ENCODE results near the gene DHRS1. TPM values are rescaled to one million over a fixed set of nuclear protein-coding genes. Genes with fewer than 3 reads are reported as not detected.

DHRS1 gene
- 17.4 and 17.9 TPM in 2 replicates for polyA plus RNA-seq (2011; rRNA removed)
- 19.2 and 19.4 TPM in 2 replicates for polyA plus RNA-seq (2012; cell fraction: cytosol; rRNA removed)
- polyA plus RNA-seq (2012; cell fraction: nucleus; rRNA removed): 49.2 and 72.1 TPM in 2 replicates
- polyA plus RNA-seq (2017; fragmentation: RNase III; extraction: RNeasy Plus Mini Kit Qiagen cat#74134 plus additional on column Dnase treatment): 13.8 to 15.2 TPM (median 15.1 TPM) in 3 replicates
- polyA minus RNA-seq (2011; rRNA and poly(A)+ RNA removed): 14.9 and 17.5 TPM in 2 replicates

- FAIRE-seq: no peak
- WGBS (ENCODE audit: missing lambda C conversion rate): 2% methylated on average over 26 of the region's 75 CpGs
- peak; percentile 62 to 82 for ATAC-seq
- DNase-seq (ENCODE audit: low read depth in 1 of 2, low spot score in 1 of 2): peak; percentile 87 to 91
- peak within 1 kb of the TSS; percentile 82 to 92 for H3K27ac ChIP-seq
- ChIA-PET CTCF (interaction anchor here (0.9 to 46.6 kb wide), 8 partner anchors 11 to 130 kb away, joined by 3 to 1142 read pairs (median 70); partner anchors contain the start of genes CBLN3, CIDEB, KHNYN and LTB4R), POLR2A (interaction anchor here (1.0 to 3.4 kb wide), 8 partner anchors 8 to 132 kb away, joined by 4 to 53 read pairs (median 6); partner anchors contain the start of genes CHMP4A, CIDEB, KHNYN and RABGGTA)
- peak within 1 kb of the TSS; percentile 81 for H3K4me3 ChIP-seq
- peaks cover 15% of the 10 kb centered on the region; the same call in 2 of the 3 replicates for H3K4me1 ChIP-seq
- H3K9me3 ChIP-seq: no peaks in the 10 kb centered on the region
- peak within 1 kb of the TSS; percentile 81 for H3K4me2 ChIP-seq
- TF ChIP-seq FOSB (CRISPR knock-in tag; IDR thresholded peaks at IDR 0.05) (no peak), RNF2 (IDR thresholded peaks at IDR 0.05; ENCODE audit: borderline replicate concordance, low read depth) (no peak), RFX5 (IDR thresholded peaks at IDR 0.05) (0 out of 2 replicates have a peak, but pooled peaks have one; percentile 23), NFE2L2 (conservative IDR thresholded peaks at IDR 0.05; ENCODE audit: low read length) (no peak), BCL3 (IDR thresholded peaks at IDR 0.05) (0 out of 3 replicates have a peak, but pooled peaks have one; percentile 49), CHD2 (IDR thresholded peaks at IDR 0.05; ENCODE audit: low read length, partially characterized antibody) (no peak), CEBPB (IDR thresholded peaks at IDR 0.05) (no peak), POLR2AphosphoS2 (conservative IDR thresholded peaks at IDR 0.05; ENCODE audit: low read length) (no peak), RAD21 (conservative IDR thresholded peaks at IDR 0.05 in 1 of 2, IDR thresholded peaks at IDR 0.05 in 1 of 2) (no peak), RCOR1 (IDR thresholded peaks at IDR 0.05; ENCODE audit: low read depth, low read length) (no peak), HES2 (IDR thresholded peaks at IDR 0.05) (no peak), REST (IDR thresholded peaks at IDR 0.05) (peak; percentile 36; the same call in 1 of the 2 replicates), FOXS1 (CRISPR knock-in tag; IDR thresholded peaks at IDR 0.05) (no peak), JUNB (IDR thresholded peaks at IDR 0.05) (no peak), BHLHE40 (IDR thresholded peaks at IDR 0.05; ENCODE audit: low read depth, low read length) (no peak), JUN (IDR thresholded peaks at IDR 0.05) (peak; percentile 45 to 74; a peak in 2 of 5 replicates), NR3C1 (IDR thresholded peaks at IDR 0.05) (no peak), NPAS2 (CRISPR knock-in tag; IDR thresholded peaks at IDR 0.05; ENCODE audit: borderline replicate concordance) (no peak), HOXA7 (CRISPR knock-in tag; IDR thresholded peaks at IDR 0.05) (no peak), FOSL2 (IDR thresholded peaks at IDR 0.05) (no peak), FOSL2 (CRISPR knock-in tag; IDR thresholded peaks at IDR 0.05) (peak; percentile 40; the same call in 1 of the 2 replicates), USF2 (IDR thresholded peaks at IDR 0.05) (no peak), PHF8 (IDR thresholded peaks at IDR 0.05; ENCODE audit: borderline replicate concordance, low read depth) (peak; percentile 78; the same call in 1 of the 2 replicates), KDM5A (IDR thresholded peaks at IDR 0.05) (peak; percentile 85), EP300 (IDR thresholded peaks at IDR 0.05) (no peak), POLR2A (IDR thresholded peaks at IDR 0.05; ENCODE audit: low read length) (peak; percentile 61), HOXB5 (CRISPR knock-in tag; IDR thresholded peaks at IDR 0.05) (no peak), HEYL (CRISPR knock-in tag; IDR thresholded peaks at IDR 0.05) (no peak), ELK1 (IDR thresholded peaks at IDR 0.05; ENCODE audit: low read depth, low read length) (no peak), ZFP36 (IDR thresholded peaks at IDR 0.05; ENCODE audit: borderline replicate concordance, partially characterized antibody) (no peak), HOXB13 (CRISPR knock-in tag; IDR thresholded peaks at IDR 0.05; ENCODE audit: low read depth) (no peak)
Measured at GRCh38 chr14:24299255-24300191, at the start of gene DHRS1, which contains the start of gene NOP9. TSS of gene DHRS1 (minus strand) at chr14:24299780. CDS start at chr14:24299106, 674 bp downstream. TSS of gene NOP9 (plus strand) at chr14:24299850. CDS start at chr14:24299955, 105 bp downstream.

Measured in A549 (cell line).